SU-DHL-6 (cell line): ENCODE results near the gene SETD2.

ENCODE experiments used
- H2AFZ ChIP-seq: fragments of 200-600 bp; sonication (generic); 2 replicates; pipeline ENCODE4 v1.6.1; 2014; ENCODE audit warnings: low read depth, mild to moderate bottlenecking, moderate library complexity, mixed read lengths, antibody characterized with exemption, low read length; ENCODE audit not compliant: severe bottlenecking
- H3F3A ChIP-seq: fragments of 200-600 bp; shearing (Covaris generic); 2 replicates; pipeline ENCODE4 v1.6.0; 2016; ENCODE audit warnings: antibody characterized with exemption, mild to moderate bottlenecking; ENCODE audit not compliant: insufficient read depth
- H3K27ac ChIP-seq: fragments of 200-600 bp; sonication (generic); 2 replicates; pipeline ENCODE4 v1.5.1; 2016; ENCODE audit warnings: low read depth, mild to moderate bottlenecking, low read length, moderate library complexity, mixed read lengths
- H3K27me3 ChIP-seq: fragments of 200-600 bp; sonication (generic), shearing (Covaris generic); 2 replicates; pipeline ENCODE4 v1.6.0; 2014; ENCODE audit warnings: mild to moderate bottlenecking, low read length
- H3K36me3 ChIP-seq: fragments of 200-600 bp; sonication (generic); 2 replicates; pipeline ENCODE4 v1.6.1; 2014; ENCODE audit warnings: mild to moderate bottlenecking, low read length, mixed read lengths
- H3K4me2 ChIP-seq: fragments of 300-600, 200-600 bp; shearing (Covaris generic), sonication (generic); 2 replicates; pipeline ENCODE4 v1.6.0; 2014; ENCODE audit warnings: low read length, low read depth, mild to moderate bottlenecking; ENCODE audit not compliant: poor library complexity, severe bottlenecking
- H3K4me3 ChIP-seq: fragments of 200-600 bp; sonication (generic); 2 replicates; pipeline ENCODE4 v1.5.1; 2014; ENCODE audit warnings: antibody characterized with exemption, low read length, mild to moderate bottlenecking, mixed read lengths; ENCODE audit not compliant: insufficient read depth, poor library complexity, severe bottlenecking
- H3K79me2 ChIP-seq: fragments of 200-600 bp; sonication (generic); 2 replicates; pipeline ENCODE4 v1.6.1; 2014; ENCODE audit warnings: mild to moderate bottlenecking, low read length, moderate library complexity; ENCODE audit not compliant: insufficient read depth
- H3K9ac ChIP-seq: fragments of 200-600 bp; sonication (generic); 2 replicates; pipeline ENCODE4 v1.7.0; 2014; ENCODE audit warnings: mild to moderate bottlenecking, low read length
- H3K9me2 ChIP-seq: fragments of 200-600 bp; sonication (generic); replicated peaks from 2 replicates; pipeline ENCODE4 v1.6.1; 2014; ENCODE audit warnings: low read length; ENCODE audit not compliant: insufficient read depth
- H3K9me3 ChIP-seq: fragments of 200-600 bp; sonication (generic); 2 replicates; pipeline ENCODE4 v1.6.1; 2014; ENCODE audit warnings: low read length, mixed read lengths; ENCODE audit not compliant: insufficient read depth
- H4K20me1 ChIP-seq: fragments of 200-600 bp; sonication (generic); 2 replicates; pipeline ENCODE4 v1.6.1; 2014; ENCODE audit warnings: low read depth, mild to moderate bottlenecking, antibody characterized with exemption, low read length, moderate library complexity, mixed read lengths
- EZH2phosphoT487 ChIP-seq: fragments of 200-600 bp; sonication (generic), shearing (Covaris generic); conservative IDR thresholded peaks from 2 replicates; pipeline ENCODE4 v1.6.1; 2018; ENCODE audit warnings: mild to moderate bottlenecking, antibody characterized with exemption, low read length, moderate library complexity, mixed read lengths
- TF ChIP-seq, protein P1 (sequence below): fragments of 200-600 bp; sonication (generic); IDR thresholded peaks from one replicate; pipeline ENCODE4 v1.5.1; 2017; ENCODE audit warnings: antibody characterized with exemption, mild to moderate bottlenecking, low read length, moderate library complexity; ENCODE audit not compliant: insufficient read depth, poor library complexity, severe bottlenecking

The SETD2 gene

DNA sequence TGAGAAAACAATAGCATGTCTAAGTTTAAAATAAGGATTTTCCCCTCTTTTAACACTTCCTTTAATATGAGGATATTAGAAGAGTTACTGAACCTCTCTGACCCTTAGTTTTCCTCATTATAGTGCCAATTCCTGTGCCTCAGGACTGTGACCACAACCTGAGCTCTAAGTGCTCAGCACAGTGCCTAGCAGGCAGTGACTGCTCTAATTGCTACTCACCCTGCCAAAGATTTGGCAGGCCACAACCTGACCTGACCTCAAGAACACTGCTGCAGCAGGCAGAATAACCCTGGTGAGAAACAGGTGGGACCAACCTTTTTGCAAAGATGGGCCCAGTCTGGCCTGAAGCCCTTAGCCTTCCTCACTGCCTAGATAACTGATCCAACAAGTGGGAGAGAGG lies 148.8 kb downstream of the SETD2 start:
- TF ChIP-seq, protein P1, sequence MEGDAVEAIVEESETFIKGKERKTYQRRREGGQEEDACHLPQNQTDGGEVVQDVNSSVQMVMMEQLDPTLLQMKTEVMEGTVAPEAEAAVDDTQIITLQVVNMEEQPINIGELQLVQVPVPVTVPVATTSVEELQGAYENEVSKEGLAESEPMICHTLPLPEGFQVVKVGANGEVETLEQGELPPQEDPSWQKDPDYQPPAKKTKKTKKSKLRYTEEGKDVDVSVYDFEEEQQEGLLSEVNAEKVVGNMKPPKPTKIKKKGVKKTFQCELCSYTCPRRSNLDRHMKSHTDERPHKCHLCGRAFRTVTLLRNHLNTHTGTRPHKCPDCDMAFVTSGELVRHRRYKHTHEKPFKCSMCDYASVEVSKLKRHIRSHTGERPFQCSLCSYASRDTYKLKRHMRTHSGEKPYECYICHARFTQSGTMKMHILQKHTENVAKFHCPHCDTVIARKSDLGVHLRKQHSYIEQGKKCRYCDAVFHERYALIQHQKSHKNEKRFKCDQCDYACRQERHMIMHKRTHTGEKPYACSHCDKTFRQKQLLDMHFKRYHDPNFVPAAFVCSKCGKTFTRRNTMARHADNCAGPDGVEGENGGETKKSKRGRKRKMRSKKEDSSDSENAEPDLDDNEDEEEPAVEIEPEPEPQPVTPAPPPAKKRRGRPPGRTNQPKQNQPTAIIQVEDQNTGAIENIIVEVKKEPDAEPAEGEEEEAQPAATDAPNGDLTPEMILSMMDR: no peak
- no peak for TF ChIP-seq EZH2phosphoT487
- H3F3A ChIP-seq: peaks cover 9% of the 10 kb centered on the region
- H3K36me3 ChIP-seq: peaks cover 5% of the 10 kb centered on the region; the same call in 1 of the 2 replicates
- no peaks in the 10 kb centered on the region for H3K9me2 ChIP-seq
- H3K27ac ChIP-seq: no peak overlapping the region
- no peak overlapping the region for H2AFZ ChIP-seq
- no peaks in the 10 kb centered on the region for H3K27me3 ChIP-seq
- no peaks in the 10 kb centered on the region for H3K9me3 ChIP-seq
- H3K79me2 ChIP-seq: no peaks in the 10 kb centered on the region
- no peaks in the 10 kb centered on the region for H4K20me1 ChIP-seq
- H3K4me2 ChIP-seq: no peak overlapping the region
- no peak overlapping the region for H3K4me3 ChIP-seq
- no peak overlapping the region for H3K9ac ChIP-seq

DNA sequence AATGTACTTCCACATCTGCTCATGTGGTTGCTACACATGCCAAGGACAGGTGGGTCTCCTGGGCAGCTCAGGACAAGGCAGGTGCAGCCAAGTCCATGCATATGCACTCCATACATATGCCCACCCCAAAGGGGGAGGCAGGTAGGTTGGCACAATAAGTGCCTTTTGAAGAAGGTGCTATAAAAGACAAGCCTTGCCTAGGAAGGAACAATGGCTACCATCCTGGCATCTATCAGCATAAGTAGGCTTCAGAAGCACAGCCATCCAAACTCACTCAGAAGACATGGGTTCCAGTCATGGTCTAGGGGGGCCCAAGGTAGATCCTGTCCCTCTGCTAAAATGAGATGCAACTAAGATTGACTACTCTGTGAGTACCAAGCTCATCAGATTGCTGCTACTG lies 149.9 kb downstream of the SETD2 start:
- Histone ChIP-seq H3K4me3 (no peak overlapping the region), H3F3A (peaks cover 9% of the 10 kb centered on the region), H4K20me1 (no peaks in the 10 kb centered on the region), H3K9me3 (no peaks in the 10 kb centered on the region), H3K9me2 (no peaks in the 10 kb centered on the region), H2AFZ (no peak overlapping the region), H3K4me2 (no peak overlapping the region), H3K27me3 (no peaks in the 10 kb centered on the region), H3K36me3 (peaks cover 5% of the 10 kb centered on the region; the same call in 1 of the 2 replicates), H3K9ac (no peak overlapping the region), H3K27ac (no peak overlapping the region), H3K79me2 (no peaks in the 10 kb centered on the region)
- TF ChIP-seq EZH2phosphoT487: no peak
- TF ChIP-seq, protein P1: no peak

DNA sequence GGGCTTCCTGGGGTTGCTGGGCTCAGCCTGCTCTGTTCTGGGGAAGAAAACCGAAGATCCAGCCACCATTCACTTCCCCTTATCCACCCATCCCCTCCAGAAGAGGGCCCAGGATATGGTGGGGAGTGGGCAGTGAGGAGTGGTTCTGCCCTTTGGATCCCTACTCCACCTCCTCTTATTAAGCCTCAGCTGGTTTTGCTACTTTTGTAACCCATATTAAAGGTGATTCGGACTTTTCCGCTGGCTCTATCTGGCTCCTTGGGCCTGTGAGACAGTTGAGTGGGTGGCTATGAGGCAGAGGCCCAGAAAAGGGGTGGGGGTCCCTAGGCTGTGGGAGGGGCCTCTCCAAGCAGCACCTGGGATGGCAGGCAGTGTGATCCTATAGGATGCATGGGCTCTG lies 150.7 kb downstream of the SETD2 start:
- H3K27me3 ChIP-seq: no peaks in the 10 kb centered on the region
- no peaks in the 10 kb centered on the region for H4K20me1 ChIP-seq
- no peak overlapping the region for H3K4me2 ChIP-seq
- H3K9ac ChIP-seq: no peak overlapping the region
- no peak overlapping the region for H2AFZ ChIP-seq
- H3K36me3 ChIP-seq: peaks cover 5% of the 10 kb centered on the region; the same call in 1 of the 2 replicates
- TF ChIP-seq, protein P1: no peak
- no peak for TF ChIP-seq EZH2phosphoT487
- no peaks in the 10 kb centered on the region for H3K9me3 ChIP-seq
- H3F3A ChIP-seq: peaks cover 9% of the 10 kb centered on the region
- H3K4me3 ChIP-seq: no peak overlapping the region
- no peak overlapping the region for H3K27ac ChIP-seq
- H3K79me2 ChIP-seq: no peaks in the 10 kb centered on the region
- no peaks in the 10 kb centered on the region for H3K9me2 ChIP-seq
